GM21423 (cell line): Measurements from ENCODE around the gene ZNF423.
"Not testable (repeated sequence)": the region's sequence is repeated elsewhere in the genome, so short reads cannot be mapped to it uniquely, and the experiment has no call there.

Source experiments
- ATAC-seq: cut with Tn5 transposase; IDR thresholded peaks from one replicate; pipeline ENCODE4 v1.9.1; 2021; ENCODE audit warnings: mild to moderate bottlenecking, moderate library complexity; ENCODE audit not compliant: unreplicated experiment

The ZNF423 gene

GRCh38 chr16:49871824-49872223, 15.9 kb upstream of the ZNF423 start:
- ATAC-seq = not testable (repeated sequence)

GRCh38 chr16:49869731-49870130, 13.8 kb upstream of the ZNF423 start:
- no peak for ATAC-seq

DNA sequence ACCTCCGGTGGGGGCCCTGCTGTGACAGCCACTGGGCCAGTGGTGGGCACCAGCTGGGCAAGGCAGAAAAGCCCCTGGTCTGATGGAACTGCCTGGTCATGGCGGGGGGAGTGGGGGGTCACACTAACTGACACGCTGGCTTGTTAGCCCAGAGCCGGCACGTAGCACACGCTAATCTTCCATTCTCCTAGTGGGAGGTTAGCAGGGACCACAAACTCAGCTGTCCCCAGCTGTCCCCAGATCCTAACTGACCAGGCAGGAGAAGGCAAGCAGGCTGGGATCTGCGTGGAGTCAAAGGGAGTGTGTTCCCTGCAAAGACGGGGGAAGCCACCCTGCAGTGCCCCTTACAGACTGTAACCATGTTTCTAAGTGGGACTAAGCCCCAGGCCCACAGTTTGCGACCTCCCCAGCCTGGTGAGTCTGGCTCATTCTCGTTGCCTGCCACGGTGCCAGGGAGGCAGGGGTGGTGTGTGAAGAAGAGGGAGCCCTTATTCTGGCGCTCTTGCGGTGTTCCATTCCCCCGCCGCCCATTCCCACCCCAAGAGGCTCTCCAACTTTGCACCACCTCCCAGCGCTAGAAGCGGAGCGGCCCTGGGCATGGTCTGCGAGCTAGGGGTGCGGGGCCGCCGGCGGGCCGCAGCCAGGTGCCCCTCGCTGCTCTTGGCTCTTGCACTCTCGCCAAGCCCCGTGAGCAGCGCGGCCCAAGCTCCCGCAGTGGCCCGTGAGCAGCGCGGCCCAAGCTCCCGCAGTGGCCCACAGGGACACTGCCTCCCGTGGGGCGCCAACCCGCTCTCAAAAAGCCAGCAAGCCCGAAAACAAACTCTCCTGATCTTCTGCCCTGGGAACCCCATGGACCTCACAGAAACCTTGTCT, 12.1 kb upstream of the ZNF423 start:
- no peak for ATAC-seq

GRCh38 chr16:49867234-49867633, 11.3 kb upstream of the ZNF423 start:
- no peak for ATAC-seq

GRCh38 chr16:49866595-49867071, 10.7 kb upstream of the ZNF423 start:
- ATAC-seq = no peak

DNA sequence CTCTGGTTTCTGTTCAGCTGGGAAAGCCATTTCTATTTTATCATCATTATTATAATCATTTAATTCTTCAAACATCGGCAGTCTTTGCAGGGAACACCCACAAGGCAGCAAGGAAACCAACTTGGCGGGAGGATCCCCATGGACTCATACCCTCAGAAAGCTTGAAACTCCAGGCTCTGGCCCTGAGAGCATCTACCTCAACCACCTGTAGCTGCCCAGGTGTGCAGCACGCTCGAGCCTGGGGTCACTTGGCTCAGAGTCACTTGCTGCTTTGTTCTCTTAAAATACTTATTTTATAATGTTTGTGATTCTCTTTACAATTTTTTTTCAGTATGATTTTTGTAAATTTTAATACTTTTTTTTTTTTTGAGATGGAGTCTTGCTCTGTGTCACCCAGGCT, 6.8 kb upstream of the ZNF423 start:
- ATAC-seq = no peak

GRCh38 chr16:49861299-49861698, 5.4 kb upstream of the ZNF423 start:
- ATAC-seq = no peak

GRCh38 chr16:49860593-49860992, 4.7 kb upstream of the ZNF423 start:
- no peak for ATAC-seq

- no peak for ATAC-seq
Observed at GRCh38 chr16:49859125-49859811, 3.4 kb upstream of the ZNF423 start.

GRCh38 chr16:49858200-49859124, 2.5 kb upstream of the ZNF423 start:
- ATAC-seq = no peak

DNA sequence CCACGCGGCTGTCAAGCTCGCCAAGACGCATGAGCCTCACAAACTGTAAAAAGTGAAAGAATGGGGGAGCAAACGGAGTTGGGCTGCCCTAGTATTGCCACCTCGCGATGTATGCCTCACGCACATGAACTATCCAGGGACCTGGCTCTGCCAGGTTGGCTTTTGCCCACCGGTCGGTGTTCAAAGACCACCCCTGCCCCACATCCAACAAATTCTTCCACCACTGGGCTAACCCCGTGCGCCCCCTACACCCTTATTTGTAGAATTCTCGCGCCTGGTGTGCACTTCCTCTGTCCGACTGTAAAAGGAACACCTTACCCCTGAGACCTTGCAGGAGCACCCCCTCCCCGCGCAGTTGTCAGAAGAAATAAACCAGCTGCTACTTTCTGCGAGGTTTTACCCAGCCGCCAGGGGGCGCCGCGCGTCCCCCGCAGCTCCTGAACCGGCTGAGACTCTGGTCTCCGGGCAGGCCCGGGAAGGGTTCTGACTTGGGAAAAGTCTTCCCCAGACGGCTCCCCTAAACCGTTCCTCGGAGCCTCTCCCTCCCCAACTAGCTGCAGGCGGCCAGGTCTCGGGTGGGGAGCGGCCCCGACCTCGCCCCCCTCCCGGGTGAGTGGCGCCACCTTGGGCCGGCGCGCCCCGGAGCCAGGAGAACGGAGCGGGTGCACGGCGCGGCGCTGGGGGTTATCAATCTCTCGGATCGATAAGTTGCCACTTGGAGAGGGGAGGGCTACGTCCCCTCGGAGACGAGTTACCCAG, 1.7 kb upstream of the ZNF423 start:
- ATAC-seq = no peak

DNA sequence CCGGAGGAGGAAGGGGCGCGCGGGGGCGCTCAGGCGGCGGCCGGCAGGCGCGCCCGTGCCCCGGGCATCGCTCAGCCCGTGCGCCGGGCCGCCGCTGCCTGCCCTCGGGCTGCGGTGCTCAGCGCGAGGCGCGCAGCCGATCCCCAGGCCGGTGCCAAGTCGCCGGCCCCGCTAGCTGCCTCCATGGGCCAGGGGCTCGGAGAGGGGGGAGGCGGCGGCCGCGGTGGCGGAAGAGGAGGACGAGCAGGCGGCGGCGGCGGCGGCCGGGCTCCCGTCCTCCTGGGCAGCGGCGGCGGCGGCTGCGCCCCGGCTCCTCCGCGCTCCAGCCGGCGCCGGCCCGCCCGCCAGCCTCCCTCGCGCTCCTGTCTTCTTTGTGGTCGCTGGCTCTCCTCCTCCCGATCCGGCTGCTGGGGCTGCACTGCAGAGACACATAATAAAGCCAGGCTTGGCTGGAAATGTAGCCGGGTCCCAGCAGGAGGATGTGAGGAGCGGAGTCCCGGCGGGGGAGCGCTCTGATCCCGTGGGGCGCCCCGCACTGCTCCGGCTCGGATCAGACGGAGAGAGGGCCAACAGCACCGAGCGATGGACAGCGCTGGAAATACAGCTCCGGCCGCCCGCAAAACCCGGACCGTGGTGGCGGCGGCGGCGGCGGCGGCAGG, 889 bp upstream of the ZNF423 start:
- no peak for ATAC-seq

DNA sequence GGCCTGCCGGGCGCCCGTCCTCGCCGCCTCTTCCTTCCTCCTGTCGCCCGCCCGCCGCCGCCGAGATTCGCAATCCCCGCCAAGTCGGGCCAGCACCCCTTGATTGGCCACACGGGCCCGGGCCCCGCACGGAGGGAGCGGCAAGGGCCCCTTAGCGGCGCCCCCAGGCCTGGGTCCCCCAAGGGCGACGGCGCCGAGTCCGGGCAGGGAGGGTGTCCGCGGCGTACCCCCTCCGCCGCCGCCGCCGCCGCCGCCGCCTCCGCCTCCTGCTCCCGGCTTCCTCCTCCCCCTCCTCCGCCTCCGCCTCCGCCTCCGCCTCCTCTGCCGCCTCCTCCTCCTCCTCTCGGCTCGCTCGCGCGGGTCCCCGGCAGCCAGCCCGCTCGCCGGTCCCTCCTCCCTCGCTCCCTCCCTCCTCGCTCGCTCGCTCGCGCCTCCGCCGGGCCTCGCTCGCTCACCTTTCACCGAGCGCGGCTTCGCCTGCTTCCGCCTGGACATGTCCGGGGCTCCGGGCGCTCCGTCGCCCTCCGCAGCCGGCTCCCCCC, 561 bp downstream of the ZNF423 start:
- peak; percentile 75 for ATAC-seq

GRCh38 chr16:49854796-49855203, 1.1 kb downstream of the ZNF423 start:
- peak; percentile 2 for ATAC-seq

- no peak for ATAC-seq
Observed at GRCh38 chr16:49854188-49854795, 1.6 kb downstream of the ZNF423 start.

- no peak for ATAC-seq
Observed at GRCh38 chr16:49852279-49852678, 3.6 kb downstream of the ZNF423 start.

- no peak for ATAC-seq
Observed at GRCh38 chr16:49851468-49851787, 4.5 kb downstream of the ZNF423 start.

GRCh38 chr16:49850558-49851467, 5.1 kb downstream of the ZNF423 start:
- ATAC-seq = no peak
